ENCODE measurements around the gene SLC39A11. TPM values are rescaled to one million over a fixed set of nuclear protein-coding genes. Genes with fewer than 3 reads are reported as not detected.
"Not testable (repeated sequence)": the region's sequence is repeated elsewhere in the genome, so short reads cannot be mapped to it uniquely, and the experiment has no call there.

Gene SLC39A11
- total RNA-seq, 2 donors from 2014 or later: 23.3 to 32.5 TPM

DNA sequence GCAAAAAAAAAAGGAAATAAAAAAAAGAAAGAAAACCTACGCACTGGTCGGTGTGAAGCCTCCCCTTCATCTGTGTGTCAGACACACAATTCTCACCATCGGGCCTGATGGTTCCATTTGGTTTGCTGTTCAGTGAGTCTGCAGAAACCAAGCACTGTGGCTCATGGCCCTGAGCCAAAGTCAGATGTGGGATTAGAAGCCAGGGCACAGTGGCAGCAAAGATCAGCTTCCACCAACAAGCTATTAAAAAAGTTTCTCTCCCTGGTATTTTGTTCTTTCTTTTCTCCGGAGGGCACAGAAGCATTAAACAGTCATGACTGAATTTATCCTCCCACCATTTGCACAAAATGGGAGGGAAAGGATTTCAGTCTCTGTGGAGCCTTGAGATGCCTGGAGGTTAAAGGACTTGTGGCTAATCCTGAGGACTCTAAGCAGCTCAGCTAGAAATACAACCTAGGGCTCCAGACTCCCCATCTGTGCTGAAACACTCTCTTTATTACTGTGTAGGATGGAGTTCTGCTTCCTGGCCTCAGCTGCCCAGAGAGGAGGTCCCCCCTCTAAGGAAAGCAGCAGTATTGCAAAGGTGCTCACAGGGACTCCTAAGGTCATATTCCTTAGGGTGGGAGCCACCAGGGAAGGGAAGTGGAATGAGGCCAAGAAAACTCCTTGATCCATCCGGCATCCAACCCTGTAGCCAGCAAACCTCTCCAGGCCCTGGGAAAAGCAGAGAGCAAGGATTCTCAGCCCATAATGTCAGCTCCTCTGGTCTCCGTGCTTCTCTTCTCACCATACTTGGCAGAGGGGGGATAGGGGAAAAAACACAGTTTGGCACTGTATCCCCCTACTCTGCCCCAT, 28.2 kb downstream of the SLC39A11 start:
- no peak overlapping the region for H3K27ac Mint-ChIP-seq

DNA sequence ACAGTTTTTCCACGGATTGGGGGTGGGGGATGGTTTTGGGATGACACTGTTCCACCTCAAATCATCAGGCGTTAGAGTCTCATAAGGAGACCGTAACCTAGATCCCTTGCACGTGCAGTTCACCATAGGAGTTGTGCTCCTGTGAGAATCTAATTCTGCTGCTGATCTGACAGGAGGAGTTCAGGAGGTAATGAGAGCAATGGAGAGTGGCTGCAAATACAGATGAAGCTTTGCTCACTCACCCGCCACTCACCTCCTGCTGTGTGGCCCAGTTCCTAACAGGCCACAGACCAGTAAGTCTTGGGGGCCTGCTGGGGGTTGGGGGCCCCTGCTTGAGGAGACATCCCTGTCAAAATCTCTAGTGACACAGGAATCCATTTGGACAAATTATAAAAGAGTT, 29.8 kb downstream of the SLC39A11 start:
- no peak for ATAC-seq
- H3K27ac Mint-ChIP-seq: no peak overlapping the region
- peaks cover 2% of the 10 kb centered on the region for H3K4me1 Mint-ChIP-seq
- no peak for DNase-seq
- no peak overlapping the region for H3K4me3 Mint-ChIP-seq
- H3K27me3 Mint-ChIP-seq: no peaks in the 10 kb centered on the region
- no peaks in the 10 kb centered on the region for H3K9me3 ChIP-seq (ENCODE audit: control insufficient read depth, low read length, poor library complexity, severe bottlenecking)
- H3K36me3 Mint-ChIP-seq (ENCODE audit: low read depth): peaks cover 3% of the 10 kb centered on the region

More for the DNA sequence above, 28.2 kb downstream of the SLC39A11 start:
- Mint-ChIP-seq H3K27me3 (no peaks in the 10 kb centered on the region), H3K4me1 (peaks cover 6% of the 10 kb centered on the region), H3K4me3 (no peak overlapping the region), H3K36me3 (ENCODE audit: low read depth) (peaks cover 3% of the 10 kb centered on the region)
- DNase-seq (no peak), ATAC-seq (no peak)
- no peaks in the 10 kb centered on the region for H3K9me3 ChIP-seq (ENCODE audit: control insufficient read depth, low read length, poor library complexity, severe bottlenecking)

DNA sequence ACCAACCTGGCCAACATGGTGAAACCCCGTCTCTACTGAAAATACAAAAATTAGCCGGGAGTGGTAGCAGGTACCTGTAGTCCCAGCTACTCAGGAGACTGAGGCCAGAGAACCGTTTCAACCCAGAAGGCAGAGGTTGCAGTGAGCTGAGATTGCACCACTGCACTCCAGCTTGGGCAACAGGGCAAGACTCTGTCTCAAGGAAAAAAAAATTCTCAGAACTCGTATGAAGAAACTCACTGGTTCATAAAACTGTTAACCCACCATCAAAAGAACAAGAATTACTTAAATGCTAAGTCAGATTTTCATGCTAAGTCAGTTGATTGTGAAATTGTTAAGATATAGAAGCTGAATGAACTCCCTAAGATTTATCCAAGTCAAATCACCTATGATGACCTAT, 31.3 kb downstream of the SLC39A11 start:
- no peaks in the 10 kb centered on the region for H3K9me3 ChIP-seq (ENCODE audit: control insufficient read depth, low read length, poor library complexity, severe bottlenecking)
- no peaks in the 10 kb centered on the region for H3K27me3 Mint-ChIP-seq
- no peaks in the 10 kb centered on the region for H3K36me3 Mint-ChIP-seq (ENCODE audit: low read depth)
- H3K4me1 Mint-ChIP-seq: peaks cover 2% of the 10 kb centered on the region
- H3K27ac Mint-ChIP-seq: no peak overlapping the region
- no peak for DNase-seq
- no peak for ATAC-seq
- H3K4me3 Mint-ChIP-seq: no peak overlapping the region

DNA sequence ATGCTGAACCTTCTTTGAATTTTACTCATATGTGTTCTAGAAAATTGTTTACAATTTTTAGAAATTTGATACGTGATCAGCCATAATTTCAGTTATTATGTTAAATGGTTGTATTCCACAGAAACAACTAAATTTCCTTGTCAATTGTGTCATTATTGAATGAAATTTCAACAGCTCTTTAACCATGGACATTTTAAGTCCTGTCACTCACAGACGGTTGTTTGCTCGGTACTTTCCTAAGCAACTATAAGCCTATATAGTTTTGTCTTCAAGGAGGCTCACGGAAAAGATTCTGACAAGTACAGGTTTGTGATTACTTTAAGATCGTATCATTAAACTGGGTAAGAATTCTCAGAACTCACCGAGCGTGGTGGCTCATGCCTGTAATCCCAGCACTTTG, 31.8 kb downstream of the SLC39A11 start:
- Mint-ChIP-seq H3K27ac (no peak overlapping the region), H3K4me1 (peaks cover 2% of the 10 kb centered on the region), H3K4me3 (no peak overlapping the region), H3K27me3 (no peaks in the 10 kb centered on the region), H3K36me3 (ENCODE audit: low read depth) (no peaks in the 10 kb centered on the region)
- no peak for ATAC-seq
- no peak for DNase-seq
- no peaks in the 10 kb centered on the region for H3K9me3 ChIP-seq (ENCODE audit: control insufficient read depth, low read length, poor library complexity, severe bottlenecking)

DNA sequence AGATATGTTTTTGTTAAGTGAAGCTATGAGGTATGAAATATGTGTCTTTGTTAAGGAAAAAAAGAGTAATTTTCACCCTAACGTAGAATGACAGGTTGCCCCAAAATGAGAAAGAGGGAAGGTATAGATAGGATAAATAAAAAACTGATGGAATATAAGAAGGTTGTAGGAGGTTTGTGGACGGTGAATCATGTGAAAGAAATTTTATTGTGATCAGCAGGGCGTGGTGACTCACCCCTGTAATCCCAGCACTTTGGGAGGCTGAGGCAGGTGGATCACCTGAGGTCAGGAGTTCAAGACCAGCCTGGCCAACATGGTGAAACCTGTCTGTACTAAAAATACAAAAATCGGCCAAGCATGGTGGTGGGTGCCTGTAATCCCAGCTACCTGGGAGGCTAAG, 32.8 kb downstream of the SLC39A11 start:
- not testable (repeated sequence) for H3K27me3 Mint-ChIP-seq; H3K4me1 Mint-ChIP-seq; H3K36me3 Mint-ChIP-seq (ENCODE audit: low read depth); H3K27ac Mint-ChIP-seq; ATAC-seq; DNase-seq; H3K9me3 ChIP-seq (ENCODE audit: control insufficient read depth, low read length, poor library complexity, severe bottlenecking); H3K4me3 Mint-ChIP-seq

DNA sequence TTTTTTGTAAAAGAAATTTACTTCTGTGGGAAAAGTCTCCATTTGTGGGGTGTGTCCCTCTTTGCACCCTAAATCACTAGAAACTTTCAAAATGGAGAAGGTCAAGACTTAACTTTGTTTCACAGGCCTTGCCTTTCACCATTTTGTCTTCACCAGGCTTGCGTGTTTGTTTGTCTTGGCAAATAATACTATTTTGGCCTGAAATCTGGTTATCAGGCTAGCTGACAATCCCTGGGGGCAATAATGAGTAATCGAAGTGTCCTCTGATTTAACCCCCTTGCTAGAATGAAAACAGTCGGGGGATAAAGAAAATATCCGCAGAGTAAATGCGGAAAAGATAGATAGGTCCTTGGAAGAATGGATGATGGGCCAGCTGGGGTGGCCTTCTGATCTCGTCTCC, 34.5 kb downstream of the SLC39A11 start:
- H3K4me3 Mint-ChIP-seq: no peak overlapping the region
- no peaks in the 10 kb centered on the region for H3K9me3 ChIP-seq (ENCODE audit: control insufficient read depth, low read length, poor library complexity, severe bottlenecking)
- no peaks in the 10 kb centered on the region for H3K27me3 Mint-ChIP-seq
- no peaks in the 10 kb centered on the region for H3K4me1 Mint-ChIP-seq
- no peaks in the 10 kb centered on the region for H3K36me3 Mint-ChIP-seq (ENCODE audit: low read depth)
- no peak for DNase-seq
- ATAC-seq: no peak
- no peak overlapping the region for H3K27ac Mint-ChIP-seq

DNA sequence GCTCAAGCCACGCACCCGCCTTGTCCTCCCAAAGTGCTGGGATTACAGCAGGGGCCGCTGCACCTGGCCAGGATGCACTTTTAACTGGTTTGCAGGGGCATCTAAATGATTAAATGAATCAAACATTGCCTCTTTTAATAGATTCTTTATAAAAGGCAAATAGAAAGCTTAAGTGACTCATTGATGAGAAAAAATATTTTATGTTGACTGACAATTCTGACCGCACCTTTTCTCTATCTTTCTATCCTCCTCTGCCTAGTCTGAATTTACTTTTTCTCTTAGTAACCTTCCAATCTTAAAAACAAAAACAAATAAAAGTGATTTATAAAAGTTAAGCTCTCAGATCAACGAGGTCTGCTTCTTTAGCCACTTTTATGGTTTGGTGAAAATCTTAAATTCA, 35.3 kb downstream of the SLC39A11 start:
- H3K36me3 Mint-ChIP-seq (ENCODE audit: low read depth): peaks cover 3% of the 10 kb centered on the region
- no peaks in the 10 kb centered on the region for H3K9me3 ChIP-seq (ENCODE audit: control insufficient read depth, low read length, poor library complexity, severe bottlenecking)
- no peak overlapping the region for H3K4me3 Mint-ChIP-seq
- peaks cover 3% of the 10 kb centered on the region for H3K4me1 Mint-ChIP-seq
- DNase-seq: no peak
- no peaks in the 10 kb centered on the region for H3K27me3 Mint-ChIP-seq
- no peak for ATAC-seq
- no peak overlapping the region for H3K27ac Mint-ChIP-seq

DNA sequence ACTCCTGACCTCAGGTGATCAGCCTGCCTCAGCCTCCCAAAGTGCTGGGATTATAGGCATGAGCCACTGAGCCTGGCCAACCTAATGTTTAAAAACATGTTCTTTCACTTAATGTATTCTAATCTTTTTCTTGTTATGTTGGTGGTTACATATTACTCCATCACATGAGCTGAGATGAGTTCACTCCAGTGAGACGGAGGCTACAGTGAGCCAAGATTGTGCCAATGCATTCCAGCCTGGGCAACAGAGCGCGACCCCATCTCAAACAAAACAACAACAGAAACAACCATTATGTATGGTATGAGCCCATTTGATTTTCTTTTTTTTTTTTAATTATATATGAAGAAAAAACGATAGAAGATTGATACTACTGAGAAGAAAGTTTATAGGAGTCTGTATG, 39.6 kb downstream of the SLC39A11 start:
- ATAC-seq (no peak), DNase-seq (no peak)
- no peak overlapping the region for H3K27ac Mint-ChIP-seq
- no peaks in the 10 kb centered on the region for H3K9me3 ChIP-seq (ENCODE audit: control insufficient read depth, low read length, poor library complexity, severe bottlenecking)
- no peaks in the 10 kb centered on the region for H3K27me3 Mint-ChIP-seq
- H3K4me1 Mint-ChIP-seq: peaks cover 12% of the 10 kb centered on the region
- H3K4me3 Mint-ChIP-seq: no peak overlapping the region
- peaks cover 12% of the 10 kb centered on the region for H3K36me3 Mint-ChIP-seq (ENCODE audit: low read depth)

DNA sequence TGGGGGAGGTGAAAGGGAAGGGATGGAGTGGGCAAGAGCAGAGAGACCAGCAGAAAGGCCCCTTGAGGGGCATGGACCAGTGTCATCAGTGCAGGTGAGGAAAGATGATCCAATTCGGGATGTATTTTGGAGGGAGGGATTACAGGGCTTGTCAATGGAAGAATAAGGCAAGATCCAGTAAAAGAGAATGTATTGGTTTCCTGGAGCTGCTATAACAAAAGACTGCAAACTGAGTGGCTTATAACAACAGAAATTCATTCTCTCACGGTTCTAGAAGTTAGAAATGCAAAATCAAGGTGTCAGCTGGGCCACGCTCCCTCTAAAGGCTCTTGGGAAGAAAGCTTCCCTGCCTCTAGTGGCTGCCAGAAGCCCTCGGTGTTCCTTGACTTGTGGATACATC, 41.7 kb downstream of the SLC39A11 start:
- DNase-seq (no peak), ATAC-seq (no peak)
- Mint-ChIP-seq H3K4me3 (no peak overlapping the region), H3K27me3 (no peaks in the 10 kb centered on the region), H3K4me1 (peaks cover 13% of the 10 kb centered on the region), H3K27ac (no peak overlapping the region), H3K36me3 (ENCODE audit: low read depth) (peaks cover 12% of the 10 kb centered on the region)
- no peaks in the 10 kb centered on the region for H3K9me3 ChIP-seq (ENCODE audit: control insufficient read depth, low read length, poor library complexity, severe bottlenecking)

DNA sequence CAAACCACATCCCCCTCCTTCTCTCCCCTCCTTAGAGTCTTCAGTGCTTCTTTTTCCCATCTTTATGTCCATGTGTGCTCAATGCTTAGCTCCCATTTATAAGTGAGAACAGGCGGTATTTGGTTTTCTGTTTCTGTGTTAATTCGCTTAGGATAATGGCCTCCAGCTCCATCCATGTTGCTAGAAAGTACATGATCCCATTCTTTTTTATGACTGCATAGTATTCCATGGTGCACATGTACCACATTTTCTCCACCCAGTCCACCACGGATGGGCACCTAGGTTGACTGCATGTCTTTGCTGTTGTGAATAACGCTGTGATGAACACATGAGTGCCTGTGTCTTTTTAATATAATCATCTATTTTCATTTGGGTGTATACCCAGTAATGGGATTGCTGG, 44.3 kb downstream of the SLC39A11 start:
- no peak for ATAC-seq
- Mint-ChIP-seq H3K4me1 (peaks cover 15% of the 10 kb centered on the region), H3K27me3 (no peaks in the 10 kb centered on the region), H3K27ac (no peak overlapping the region), H3K4me3 (no peak overlapping the region), H3K36me3 (ENCODE audit: low read depth) (peaks cover 12% of the 10 kb centered on the region)
- H3K9me3 ChIP-seq (ENCODE audit: control insufficient read depth, low read length, poor library complexity, severe bottlenecking): no peaks in the 10 kb centered on the region
- DNase-seq: no peak

DNA sequence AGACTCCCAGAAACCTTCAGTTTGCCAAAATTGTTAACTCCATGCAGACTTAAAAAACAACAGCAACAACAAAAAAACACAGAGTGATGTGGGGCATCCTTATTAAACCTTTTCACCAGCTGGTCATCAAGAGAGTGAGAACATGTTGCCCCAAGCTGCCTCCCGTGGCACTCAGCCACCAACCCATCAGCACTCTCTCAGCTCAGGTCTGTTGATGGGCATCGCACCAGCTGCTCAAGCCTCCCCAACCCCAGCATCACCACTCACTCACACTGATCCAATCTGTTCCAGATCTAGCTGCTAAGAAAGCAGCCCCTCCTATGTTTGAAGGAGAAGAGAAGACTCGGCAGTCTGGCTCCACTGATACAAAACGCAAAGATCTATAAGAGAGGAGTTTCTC, 46.8 kb downstream of the SLC39A11 start:
- Mint-ChIP-seq H3K4me3 (no peak overlapping the region), H3K27me3 (no peaks in the 10 kb centered on the region), H3K27ac (no peak overlapping the region), H3K4me1 (peaks cover 8% of the 10 kb centered on the region), H3K36me3 (ENCODE audit: low read depth) (peaks cover 5% of the 10 kb centered on the region)
- no peaks in the 10 kb centered on the region for H3K9me3 ChIP-seq (ENCODE audit: control insufficient read depth, low read length, poor library complexity, severe bottlenecking)
- ATAC-seq (no peak), DNase-seq (no peak)

DNA sequence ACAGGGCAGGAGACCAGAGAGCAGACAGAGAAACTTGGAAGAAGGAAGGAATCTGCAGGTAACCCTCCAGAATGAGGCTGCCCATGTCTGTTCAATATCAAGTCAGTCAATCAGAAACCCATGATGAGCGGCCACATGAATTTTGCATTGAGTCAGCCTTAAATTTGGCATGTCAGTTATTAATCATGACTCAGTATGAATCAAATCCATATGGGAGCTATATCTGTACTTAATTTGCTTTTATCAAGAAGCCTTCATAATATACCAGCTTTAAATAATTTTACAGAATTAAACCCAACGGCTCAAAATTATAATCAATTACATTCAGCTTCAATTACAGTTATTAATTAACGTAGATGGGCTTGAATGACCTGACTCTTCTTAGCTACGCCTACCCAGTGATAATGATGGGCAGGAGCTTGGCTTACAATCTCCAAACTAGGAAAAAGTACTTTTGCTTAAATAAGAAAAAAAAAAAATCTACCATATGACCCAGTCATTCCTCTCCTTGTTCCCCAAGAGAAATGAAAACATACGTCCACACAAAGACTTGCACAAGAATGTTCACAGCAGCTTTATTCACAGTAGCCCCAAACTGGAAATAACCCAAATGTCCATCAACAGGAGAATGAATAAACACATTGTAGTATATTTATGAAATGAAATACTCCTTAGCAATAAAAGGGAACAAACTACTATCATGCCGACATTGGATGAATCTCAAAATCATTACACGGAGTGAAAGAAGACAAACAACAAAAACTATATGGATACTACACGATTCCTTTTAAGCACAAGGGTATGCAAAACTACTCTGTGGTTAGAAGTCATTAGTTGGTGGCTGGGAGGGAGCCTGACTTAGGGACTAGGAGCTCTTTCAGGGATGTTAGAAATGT, 48.6 kb downstream of the SLC39A11 start:
- Mint-ChIP-seq H3K27me3 (no peaks in the 10 kb centered on the region), H3K27ac (no peak overlapping the region), H3K36me3 (ENCODE audit: low read depth) (no peaks in the 10 kb centered on the region), H3K4me1 (peaks cover 3% of the 10 kb centered on the region), H3K4me3 (no peak overlapping the region)
- ATAC-seq: no peak
- no peak for DNase-seq
- no peaks in the 10 kb centered on the region for H3K9me3 ChIP-seq (ENCODE audit: control insufficient read depth, low read length, poor library complexity, severe bottlenecking)

DNA sequence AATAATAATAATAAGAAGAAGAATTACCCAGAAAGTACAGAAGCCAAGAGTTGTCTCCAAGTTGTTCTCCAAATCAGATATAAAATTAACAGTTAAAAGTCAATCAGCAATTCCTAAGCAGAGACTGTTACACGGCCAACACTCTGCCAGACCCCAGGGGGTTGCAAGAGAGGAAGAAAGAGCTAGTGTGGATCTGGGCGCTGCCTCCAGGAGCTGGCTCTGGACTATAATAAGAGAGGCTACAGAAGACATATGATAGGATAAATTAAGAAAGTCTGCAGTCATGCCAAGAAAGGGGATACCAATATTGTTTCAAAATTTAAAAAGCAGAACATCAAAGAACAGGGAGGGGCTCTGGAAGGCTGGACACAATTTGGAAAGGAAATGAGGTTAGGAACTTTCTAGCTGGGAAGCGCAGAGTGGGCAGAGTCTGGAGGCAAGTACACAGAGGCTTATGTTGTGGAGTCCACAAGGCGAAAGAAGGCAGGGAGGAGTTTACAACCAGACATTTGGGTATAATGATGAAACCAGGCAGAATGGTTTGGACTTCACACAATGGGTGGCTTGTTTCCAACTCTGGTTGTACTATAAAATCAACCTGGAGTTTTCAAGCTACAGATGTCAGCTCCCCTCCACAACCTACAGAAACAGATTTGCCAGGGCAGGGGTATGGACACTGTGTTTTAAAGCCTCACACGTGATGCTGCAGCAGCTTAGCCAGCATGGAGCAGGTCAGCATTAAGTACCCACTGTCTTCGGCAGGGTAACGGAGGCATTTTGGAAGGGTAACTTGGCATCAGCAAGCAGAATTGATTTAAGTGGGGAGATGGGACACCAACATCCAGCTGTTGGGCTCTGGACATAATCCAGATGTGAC, 49.4 kb downstream of the SLC39A11 start:
- peaks cover 1% of the 10 kb centered on the region for H3K36me3 Mint-ChIP-seq (ENCODE audit: low read depth)
- no peak overlapping the region for H3K4me3 Mint-ChIP-seq
- peaks cover 3% of the 10 kb centered on the region for H3K4me1 Mint-ChIP-seq
- no peak overlapping the region for H3K27ac Mint-ChIP-seq
- no peaks in the 10 kb centered on the region for H3K27me3 Mint-ChIP-seq
- ATAC-seq: no peak
- no peaks in the 10 kb centered on the region for H3K9me3 ChIP-seq (ENCODE audit: control insufficient read depth, low read length, poor library complexity, severe bottlenecking)
- no peak for DNase-seq
